HG03457 (cell line): ENCODE data around the gene KIAA0930.
"Not testable (repeated sequence)": the region's sequence is repeated elsewhere in the genome, so short reads cannot be mapped to it uniquely, and the experiment has no call there.

ENCODE experiments used
- ATAC-seq: cut with Tn5 transposase; IDR thresholded peaks from one replicate; pipeline ENCODE4 v1.9.1; 2021; ENCODE audit warnings: moderate number of reproducible peaks; ENCODE audit not compliant: unreplicated experiment

Gene KIAA0930

DNA sequence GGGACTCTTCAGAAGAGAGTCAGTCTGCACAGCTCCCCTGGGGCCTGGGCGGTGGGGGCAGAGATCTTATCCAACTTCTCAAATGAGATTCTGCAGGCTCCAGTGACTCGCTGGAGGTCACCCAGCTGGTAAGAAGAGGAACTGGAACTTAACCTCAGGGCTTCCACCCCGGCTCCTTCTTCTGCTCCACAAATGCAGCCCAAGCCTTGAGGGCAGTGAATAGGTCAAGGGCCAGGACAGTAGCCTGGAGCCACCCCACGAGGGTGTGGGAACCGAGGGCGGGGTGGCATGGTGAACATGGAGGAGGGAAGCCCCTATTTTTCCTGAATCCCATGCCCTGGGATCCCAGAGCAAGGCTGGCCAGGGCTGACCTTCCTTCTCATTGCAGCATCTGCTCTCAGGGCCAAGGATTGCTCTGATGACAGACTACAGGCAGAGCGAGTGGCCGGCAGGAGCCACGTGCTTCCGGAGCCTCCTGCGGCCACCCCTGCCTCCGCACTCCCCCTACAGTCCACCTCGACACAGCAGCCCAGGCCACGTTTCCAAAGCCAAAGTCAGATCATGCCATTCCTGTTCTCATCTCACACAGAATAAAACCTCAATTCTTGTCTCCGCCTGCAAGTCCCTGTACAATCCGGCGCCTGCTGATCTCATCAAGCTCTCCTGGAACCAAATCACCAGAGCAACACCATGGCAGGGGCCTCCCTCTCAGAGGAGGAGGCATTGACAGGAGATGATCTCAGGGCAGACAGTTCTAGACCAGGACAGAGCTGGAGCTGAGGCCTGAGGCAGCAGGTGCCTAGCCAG, 23.0 kb upstream of the KIAA0930 start:
- peak; percentile 53 for ATAC-seq

DNA sequence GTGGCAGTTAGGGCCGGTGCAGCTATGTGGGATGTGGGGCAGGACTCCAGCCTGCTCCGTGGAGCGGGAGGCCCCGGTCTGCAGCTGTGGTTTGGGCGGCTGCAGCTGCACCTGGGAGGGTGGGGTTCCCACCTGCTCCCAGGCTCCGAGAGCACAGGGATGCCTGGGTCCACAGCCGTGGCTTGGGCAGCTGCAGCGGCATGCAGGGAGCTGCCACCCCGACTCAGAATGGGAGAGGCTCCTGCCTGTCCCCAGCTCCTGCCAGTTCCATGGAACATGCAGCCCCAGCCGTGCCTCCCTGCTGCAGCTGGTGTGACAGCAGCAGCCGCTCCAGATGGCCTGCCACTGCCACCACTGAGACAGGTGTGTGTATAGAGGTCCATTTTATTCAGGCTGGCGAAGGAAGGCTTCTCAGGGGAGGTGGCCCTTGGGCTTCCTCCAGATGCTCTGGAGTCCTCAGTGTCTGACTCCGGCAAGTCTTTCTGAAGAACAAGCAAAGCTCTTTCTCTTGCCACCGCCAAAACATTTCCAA, 22.3 kb upstream of the KIAA0930 start:
- no peak for ATAC-seq

DNA sequence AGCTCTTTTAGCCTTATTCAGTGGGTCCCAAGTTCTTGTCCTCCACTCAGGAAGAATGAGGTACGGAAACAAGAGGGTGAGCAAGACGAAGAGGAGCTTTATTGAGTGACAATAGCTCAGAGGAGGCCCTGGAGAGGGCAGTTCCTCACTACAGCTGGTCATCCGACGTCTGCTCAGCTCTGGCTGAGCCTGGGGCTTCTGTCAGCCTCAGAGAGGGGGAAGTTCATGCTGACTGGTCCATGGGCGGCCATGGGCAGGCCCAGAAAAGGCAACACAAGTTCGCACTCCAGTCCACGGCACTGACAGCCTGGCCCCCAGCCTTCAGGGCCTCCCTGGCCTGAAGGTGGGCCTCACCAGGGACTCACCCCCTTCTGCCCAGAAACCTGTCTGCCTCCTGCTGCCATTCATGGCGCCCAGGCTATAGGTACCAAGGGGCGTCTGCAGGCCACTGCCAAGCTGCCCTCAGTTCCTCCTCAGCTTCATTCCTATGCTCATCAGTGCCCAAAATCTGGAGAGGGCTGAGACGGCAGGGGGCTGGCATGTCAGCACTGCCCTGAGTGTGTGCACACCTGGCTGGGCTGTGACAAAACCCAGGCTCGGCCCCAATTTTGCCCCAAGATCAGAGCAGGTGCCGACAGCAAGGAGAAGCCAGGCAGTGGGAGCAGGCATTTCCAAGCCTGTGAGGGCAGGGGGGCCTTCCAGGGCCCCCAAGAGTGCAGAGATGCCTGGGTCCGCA, 21.7 kb upstream of the KIAA0930 start:
- no peak for ATAC-seq

GRCh38 chr22:45261407-45262088, 20.9 kb upstream of the KIAA0930 start:
- no peak for ATAC-seq

GRCh38 chr22:45260395-45260759, 19.7 kb upstream of the KIAA0930 start:
- ATAC-seq: not testable (repeated sequence)

GRCh38 chr22:45259754-45260394, 19.2 kb upstream of the KIAA0930 start:
- no peak for ATAC-seq

DNA sequence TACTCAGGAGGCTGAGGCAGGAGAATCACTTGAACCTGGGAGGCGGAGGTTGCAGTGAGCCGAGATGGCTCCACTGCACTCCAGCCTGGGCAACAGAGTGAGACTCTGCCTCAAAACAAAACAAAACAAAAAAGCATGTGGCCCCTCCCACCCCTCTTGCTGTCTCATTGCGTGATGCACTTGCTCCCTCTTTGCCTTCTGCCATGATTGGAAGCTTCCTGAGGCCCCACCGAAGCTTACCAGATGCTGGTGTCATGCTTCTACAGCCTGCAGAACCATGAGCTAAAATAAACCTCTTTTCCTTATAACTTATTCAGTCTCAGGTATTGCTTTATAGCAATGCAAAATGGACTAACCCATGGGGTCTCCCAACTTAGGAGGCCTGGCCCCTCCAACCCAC, 17.2 kb upstream of the KIAA0930 start:
- ATAC-seq: not testable (repeated sequence)

- ATAC-seq: no peak
These were observed 14.1 kb upstream of the KIAA0930 start for GRCh38 chr22:45254789-45255278.

DNA sequence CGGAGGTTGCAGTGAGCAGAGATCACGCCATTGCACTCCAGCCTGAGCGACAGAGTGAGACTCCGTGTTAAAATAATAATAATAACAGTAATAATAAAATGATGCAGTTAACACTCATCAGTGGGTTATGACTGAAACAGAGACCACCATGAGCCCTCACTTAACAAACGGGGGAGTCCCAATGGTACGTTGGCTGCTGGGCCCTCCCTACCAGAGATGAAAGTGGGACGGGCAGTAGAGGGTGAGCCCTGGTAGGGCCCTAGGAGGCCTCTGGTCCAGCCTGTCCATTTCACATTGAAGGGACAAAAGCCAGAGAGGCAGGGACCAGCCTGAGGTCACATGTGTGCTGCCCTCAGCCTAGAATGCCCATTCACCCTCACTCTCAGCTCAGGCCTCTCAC, 13.7 kb upstream of the KIAA0930 start:
- no peak for ATAC-seq

- no peak for ATAC-seq
These were observed 12.4 kb upstream of the KIAA0930 start for GRCh38 chr22:45253039-45253641.

GRCh38 chr22:45251825-45252224, 11.1 kb upstream of the KIAA0930 start:
- no peak for ATAC-seq

DNA sequence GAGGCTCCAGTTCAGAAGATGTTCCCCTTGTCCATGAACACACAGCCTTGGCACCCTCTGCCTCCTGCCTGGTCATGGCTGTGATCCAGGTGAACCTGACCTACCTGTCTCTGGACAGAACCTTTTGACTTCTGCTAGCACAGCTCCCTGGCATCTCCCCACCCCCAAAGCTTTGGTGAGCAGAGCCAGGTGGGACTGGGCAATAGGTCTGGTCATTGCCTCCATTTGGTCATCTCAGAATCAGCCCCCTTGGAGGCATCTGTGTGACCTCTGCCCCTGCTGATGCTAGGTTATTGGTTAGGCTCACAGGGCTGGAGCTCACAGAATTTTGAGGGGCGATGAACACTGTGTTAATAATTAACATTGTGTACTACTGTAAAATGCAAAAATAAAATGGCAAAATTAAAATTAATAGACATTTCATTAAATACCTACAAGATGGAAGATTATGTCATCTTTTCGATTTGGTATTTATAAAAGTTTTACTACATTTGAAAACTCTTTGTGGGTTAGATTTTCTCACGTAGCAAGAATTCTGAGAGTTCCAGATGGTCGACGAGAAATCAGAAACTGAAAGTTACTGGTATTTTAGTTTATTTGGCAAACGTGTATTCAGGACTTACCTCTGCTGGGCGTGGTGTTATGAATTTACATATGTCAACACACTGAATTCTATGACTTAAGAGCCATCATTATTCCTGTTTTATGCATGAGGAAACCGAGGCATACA, 8.3 kb upstream of the KIAA0930 start:
- no peak for ATAC-seq

- ATAC-seq: no peak
These were observed 5.6 kb upstream of the KIAA0930 start for GRCh38 chr22:45246060-45246985.

DNA sequence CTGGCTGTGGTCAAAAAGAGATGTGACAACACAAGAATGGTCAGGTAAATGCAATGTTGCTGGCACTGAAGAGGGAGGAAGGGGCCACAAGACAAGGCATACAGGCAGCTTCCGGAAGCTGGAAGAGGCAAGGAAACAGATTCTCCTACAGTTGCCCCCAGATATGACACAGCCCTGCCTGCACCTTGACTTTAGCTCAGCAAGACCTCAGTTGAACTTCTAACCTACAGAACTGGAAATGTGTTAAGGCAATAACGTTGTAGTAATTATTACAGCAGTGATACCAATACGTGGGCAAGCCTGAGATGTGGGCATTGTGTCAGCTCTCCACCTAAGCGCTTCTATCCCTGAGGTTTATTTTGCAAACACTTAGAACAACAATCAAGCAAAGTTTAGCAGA, 4.2 kb upstream of the KIAA0930 start:
- ATAC-seq: no peak

GRCh38 chr22:45242778-45243191, 2.1 kb upstream of the KIAA0930 start:
- ATAC-seq: no peak

DNA sequence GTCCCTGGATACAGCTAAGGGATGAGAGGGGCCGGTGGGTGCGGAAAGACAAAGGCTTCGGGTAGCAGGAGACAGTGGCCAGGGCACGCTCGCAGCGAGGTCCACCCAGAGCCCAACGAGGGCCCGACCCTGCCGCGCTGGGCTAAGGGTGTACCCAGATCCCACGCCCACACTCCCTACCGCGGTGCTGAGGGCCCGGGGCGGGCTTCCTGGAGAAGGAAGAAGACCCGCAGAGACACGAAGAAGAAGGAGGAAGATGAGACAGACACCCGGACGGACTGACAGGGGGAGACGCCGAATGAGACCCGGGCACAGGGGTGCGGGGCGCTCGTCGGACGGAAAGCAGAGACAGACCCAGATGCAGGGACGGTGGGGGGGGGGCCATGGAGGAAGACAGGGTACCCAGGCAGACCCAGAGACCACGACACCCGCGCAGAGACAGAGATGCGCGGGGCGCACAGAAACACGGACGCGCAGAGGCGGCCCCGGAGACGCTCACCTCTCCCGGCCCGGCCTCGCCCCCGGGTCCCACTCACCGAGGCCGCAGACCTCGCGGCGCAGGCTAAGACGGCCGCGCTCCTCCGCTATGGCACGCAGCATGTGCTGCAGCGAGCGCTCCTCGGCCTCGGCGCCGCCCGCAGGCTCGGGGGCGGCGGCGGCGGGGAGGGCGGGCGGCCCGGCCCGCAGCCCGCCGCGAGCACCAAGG, 437 bp downstream of the KIAA0930 start:
- no peak for ATAC-seq

GRCh38 chr22:45239681-45240051, 1.0 kb downstream of the KIAA0930 start:
- no peak for ATAC-seq
